Articular chondrocyte of knee joint (primary cell): ENCODE results near the gene THTPA. TPM values are rescaled to one million over a fixed set of nuclear protein-coding genes. Genes with fewer than 3 reads are reported as not detected.

Experiments used
- total RNA-seq: library from RNA; depleted of rRNA; stranded (reverse); fragments of >200 nt; gene quantifications from 2 replicates; pipeline ENCODE4 v1.2.3, GENCODE V29; 2012

THTPA gene, protein sequence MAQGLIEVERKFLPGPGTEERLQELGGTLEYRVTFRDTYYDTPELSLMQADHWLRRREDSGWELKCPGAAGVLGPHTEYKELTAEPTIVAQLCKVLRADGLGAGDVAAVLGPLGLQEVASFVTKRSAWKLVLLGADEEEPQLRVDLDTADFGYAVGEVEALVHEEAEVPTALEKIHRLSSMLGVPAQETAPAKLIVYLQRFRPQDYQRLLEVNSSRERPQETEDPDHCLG
- total RNA-seq = 24.0 and 25.0 TPM in 2 replicates

DNA sequence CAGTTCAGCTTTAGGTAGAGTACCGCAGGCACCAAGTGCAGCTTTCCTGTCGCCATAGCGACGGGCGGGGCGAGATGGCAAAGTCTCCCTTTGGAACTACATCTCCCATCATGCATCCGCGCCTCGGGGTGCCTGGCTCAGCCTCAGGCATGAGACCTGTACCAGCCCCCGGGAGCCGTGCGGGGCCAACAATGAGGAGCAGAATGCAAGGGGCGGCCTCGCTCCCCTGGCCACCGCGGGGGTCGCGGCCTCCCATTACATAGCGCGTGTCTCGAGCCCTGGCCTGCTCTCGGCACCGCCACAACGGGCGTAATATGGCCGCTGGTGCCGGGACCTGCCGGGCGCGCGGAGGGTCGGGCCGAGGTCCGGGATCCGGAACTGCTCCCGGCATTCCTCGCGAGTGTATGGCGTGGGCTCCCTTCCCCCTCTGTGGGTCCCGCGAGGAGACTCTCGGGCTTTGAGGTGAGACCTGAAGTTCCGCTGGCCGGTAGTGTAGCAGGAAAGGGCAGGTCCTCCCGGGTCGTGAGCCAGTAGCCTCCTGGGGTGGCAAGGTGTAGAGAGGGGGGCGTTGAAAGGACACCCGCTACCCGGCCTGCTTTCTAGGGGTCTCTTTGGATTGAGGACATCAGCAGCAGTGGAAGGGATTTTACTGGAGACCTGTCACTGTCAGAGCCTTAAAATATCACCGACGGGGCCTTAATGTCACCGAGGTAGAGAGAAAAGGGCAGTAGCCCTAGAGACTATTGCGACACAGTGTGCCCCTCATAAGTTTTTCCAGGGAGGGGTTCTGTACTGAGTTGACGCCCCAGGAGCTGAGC, at the start of gene THTPA:
Gene THTPA (plus strand): TSS at position 390 of the 818 bp plus-strand sequence. CDS start 487 bp downstream, outside the sequence.

DNA sequence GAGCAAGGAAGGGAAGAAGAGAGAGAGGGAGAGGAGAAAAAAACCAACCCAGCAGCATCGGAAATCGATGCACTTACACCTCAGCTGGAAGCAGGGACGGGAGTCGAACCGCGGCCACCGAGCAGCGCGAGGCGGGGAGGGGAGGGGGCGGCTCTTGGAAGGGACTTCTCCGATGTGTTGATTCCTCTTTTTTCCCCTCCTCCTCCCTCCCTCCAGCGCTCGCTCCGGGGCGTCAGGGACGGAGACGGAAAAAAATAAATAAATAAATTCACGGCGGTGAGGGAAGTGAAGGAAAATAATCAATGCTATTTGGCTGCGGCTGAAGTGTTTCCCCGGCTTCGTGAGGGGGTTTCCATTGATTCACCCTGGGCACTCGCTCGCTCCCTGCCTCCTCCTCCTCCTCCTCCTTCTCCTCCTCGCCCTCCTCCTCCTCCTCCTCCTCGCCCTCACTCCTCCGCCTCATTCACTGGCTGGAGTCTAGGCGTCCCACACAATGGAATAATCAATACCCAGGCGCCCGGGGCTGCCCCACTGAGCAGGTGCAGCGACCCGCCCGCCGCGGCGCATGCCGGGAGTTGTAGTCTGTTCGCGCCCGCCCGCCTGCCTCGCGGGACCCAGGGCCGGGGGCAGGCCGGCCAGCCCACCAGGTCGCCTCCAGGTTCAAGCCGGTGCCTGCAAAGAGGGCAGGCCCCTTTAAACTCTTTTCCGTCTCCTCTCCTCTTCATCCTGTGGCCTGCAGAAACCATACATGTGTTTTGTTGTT, 4.6 kb upstream of the THTPA start, which contains the start of gene ZFHX2:
Gene ZFHX2 (minus strand): TSS at position 500 of the 763 bp plus-strand sequence. CDS start 16,440 bp downstream, outside the sequence.

GRCh38 chr14:23567186-23568020, 11.3 kb downstream of the THTPA start, which contains the start of gene AP1G2:
Gene AP1G2 (minus strand): TSS chr14:23567791. CDS start chr14:23567314, 477 bp downstream.

DNA sequence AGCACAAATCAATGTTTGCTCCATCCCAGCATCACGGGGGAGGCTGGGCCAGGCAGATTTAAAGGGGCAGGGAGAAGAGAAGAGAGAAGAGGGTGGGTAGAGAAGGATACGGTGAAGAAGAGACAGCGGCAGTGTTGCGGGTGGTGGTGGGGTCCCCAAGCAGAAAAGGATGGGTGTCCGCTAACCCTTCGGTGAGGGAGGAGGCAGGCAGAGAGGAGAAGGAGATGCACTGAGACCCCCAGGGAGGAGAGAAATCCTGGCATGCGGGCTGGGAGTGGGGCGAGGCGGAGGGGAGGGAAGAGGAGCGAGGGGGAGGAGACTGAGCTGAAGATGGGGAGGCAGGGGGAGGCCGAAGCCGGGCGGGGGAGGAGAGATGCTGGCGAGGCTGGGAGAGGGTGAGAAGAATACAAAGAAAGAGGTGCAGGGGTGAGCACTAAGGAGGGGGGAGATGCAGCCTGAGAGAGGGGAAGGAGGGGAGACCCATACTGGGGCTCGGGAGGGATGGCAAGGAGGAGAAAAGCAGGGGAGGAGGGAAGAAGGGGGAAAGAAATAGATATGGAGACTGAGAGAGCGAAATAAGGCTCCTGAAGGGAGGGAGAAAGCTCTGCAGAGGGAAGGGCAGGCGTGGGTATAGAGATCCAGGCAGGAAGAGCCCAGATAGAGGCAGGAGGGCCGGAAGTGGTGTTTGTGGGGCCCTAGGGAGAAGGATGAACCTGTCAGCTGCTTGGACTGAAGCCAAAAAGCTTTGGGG, 22.7 kb downstream of the THTPA start, which contains the start of gene JPH4:
Gene JPH4 (minus strand): TSS at position 231 of the 751 bp plus-strand sequence. CDS start 1,337 bp downstream, outside the sequence.

Other genes with a start within 250 kb of the THTPA start
- gene BCL2L2, start 249.4 kb upstream of the THTPA start, total RNA-seq = 17.2 and 17.9 TPM in 2 replicates
- 43.4 and 44.4 TPM in 2 replicates for gene PABPN1, start 234.8 kb upstream of the THTPA start, total RNA-seq
- 17.1 and 18.3 TPM in 2 replicates for gene SLC22A17, start 203.4 kb upstream of the THTPA start, total RNA-seq
- 15.5 and 18.4 TPM in 2 replicates for gene EFS, start 191.1 kb upstream of the THTPA start, total RNA-seq
- gene IL25, start 183.5 kb upstream of the THTPA start, total RNA-seq = not detected in 2 replicates
- 0.22 and 0.26 TPM in 2 replicates for gene CMTM5, start 179.2 kb upstream of the THTPA start, total RNA-seq
- gene MYH6, start 148.0 kb upstream of the THTPA start, total RNA-seq = not detected in 2 replicates
- not detected in 2 replicates for gene MYH7, start 120.6 kb upstream of the THTPA start, total RNA-seq
- gene NGDN, start 86.6 kb upstream of the THTPA start, total RNA-seq = 37.7 and 49.9 TPM in 2 replicates
- 0.32 and 0.39 TPM in 2 replicates for gene ZFHX2, start 4.5 kb upstream of the THTPA start, total RNA-seq
- gene AP1G2, start 11.5 kb downstream of the THTPA start, total RNA-seq = 7.1 and 14.4 TPM in 2 replicates
- gene JPH4, start 22.5 kb downstream of the THTPA start, total RNA-seq = not detected in 2 replicates
- 0.13 and 0.22 TPM in 2 replicates for gene DHRS2, start 80.1 kb downstream of the THTPA start, total RNA-seq